ENCODE data around the gene THTPA.
"Not testable (repeated sequence)": the region's sequence is repeated elsewhere in the genome, so short reads cannot be mapped to it uniquely, and the experiment has no call there.

Gene THTPA

DNA sequence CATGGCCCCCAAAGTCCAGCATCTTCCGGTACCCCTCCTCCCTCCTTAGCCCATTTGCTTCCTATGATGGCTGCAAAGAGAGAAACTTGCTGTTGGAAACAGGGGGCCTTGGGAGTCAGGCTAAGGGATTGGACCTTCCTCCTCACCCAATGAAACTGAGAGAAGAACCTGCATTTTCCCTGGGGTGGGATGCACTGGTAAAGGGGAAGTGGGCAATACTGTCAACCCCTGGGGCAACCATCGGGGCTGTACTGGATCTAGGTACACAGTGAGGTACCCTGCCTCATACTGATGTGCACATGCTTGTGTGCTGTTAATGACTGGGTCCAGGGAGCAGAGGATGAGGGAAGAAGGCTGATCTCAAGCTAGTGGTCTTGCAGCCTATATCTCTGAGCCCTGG is 33.5 kb downstream of the THTPA start:
- DNase-seq: no peak
- Histone ChIP-seq H3K36me3 (no peaks in the 10 kb centered on the region), H3K27me3 (no peaks in the 10 kb centered on the region), H3K4me3 (ENCODE audit: low read depth, low read length) (no peak overlapping the region), H3K9me3 (no peaks in the 10 kb centered on the region), H3K4me1 (peaks cover 5% of the 10 kb centered on the region)
- TF ChIP-seq, protein P1, sequence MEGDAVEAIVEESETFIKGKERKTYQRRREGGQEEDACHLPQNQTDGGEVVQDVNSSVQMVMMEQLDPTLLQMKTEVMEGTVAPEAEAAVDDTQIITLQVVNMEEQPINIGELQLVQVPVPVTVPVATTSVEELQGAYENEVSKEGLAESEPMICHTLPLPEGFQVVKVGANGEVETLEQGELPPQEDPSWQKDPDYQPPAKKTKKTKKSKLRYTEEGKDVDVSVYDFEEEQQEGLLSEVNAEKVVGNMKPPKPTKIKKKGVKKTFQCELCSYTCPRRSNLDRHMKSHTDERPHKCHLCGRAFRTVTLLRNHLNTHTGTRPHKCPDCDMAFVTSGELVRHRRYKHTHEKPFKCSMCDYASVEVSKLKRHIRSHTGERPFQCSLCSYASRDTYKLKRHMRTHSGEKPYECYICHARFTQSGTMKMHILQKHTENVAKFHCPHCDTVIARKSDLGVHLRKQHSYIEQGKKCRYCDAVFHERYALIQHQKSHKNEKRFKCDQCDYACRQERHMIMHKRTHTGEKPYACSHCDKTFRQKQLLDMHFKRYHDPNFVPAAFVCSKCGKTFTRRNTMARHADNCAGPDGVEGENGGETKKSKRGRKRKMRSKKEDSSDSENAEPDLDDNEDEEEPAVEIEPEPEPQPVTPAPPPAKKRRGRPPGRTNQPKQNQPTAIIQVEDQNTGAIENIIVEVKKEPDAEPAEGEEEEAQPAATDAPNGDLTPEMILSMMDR (IDR thresholded peaks at IDR 0.05; ENCODE audit: low read depth, low read length): no peak

DNA sequence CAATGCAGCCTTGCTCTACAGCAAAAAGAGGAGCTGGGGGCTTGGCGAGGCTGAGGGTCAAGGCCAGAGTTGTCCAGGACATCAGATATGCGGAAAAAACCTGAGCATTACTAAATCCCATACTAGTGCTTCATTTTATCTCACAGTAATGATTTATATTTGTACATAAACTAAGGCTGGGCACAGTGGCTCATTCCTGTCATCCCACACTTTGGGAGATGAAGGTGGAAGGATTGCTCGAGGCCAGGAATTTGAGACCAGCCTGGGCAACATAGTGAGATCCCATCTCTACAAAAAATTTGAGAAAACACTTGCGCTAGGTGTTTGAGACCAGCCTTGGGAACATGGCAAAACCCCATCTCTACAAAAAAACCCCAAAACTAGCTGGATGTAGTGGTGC is 34.1 kb downstream of the THTPA start:
- H3K27me3 ChIP-seq: no peaks in the 10 kb centered on the region
- DNase-seq: no peak

DNA sequence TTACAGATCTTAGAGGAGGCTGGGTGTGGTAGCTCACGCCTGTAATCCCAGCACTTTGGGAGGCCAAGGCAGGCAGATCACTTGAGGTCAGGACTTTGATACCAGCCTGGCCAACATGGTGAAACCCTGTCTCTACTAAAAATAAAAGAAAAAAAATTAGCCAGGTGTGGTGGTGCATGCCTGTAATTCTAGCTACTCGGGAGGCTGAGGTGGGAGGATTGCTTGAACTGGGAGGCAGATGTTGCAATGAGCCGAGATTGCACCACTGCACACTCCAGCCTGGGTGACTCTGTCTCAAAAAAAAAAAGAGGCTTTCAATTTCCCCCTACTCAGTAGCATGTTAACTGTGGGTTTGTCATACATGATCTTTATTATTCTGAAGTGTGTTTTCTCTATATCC is 38.1 kb downstream of the THTPA start:
- H3K27me3 ChIP-seq; H3K36me3 ChIP-seq; H3K9me3 ChIP-seq; H3K4me3 ChIP-seq (ENCODE audit: low read depth, low read length); DNase-seq; H3K4me1 ChIP-seq: not testable (repeated sequence)

More for the DNA sequence above, 34.1 kb downstream of the THTPA start:
- no peak overlapping the region for H3K4me3 ChIP-seq (ENCODE audit: low read depth, low read length)
- TF ChIP-seq, protein P1 (IDR thresholded peaks at IDR 0.05; ENCODE audit: low read depth, low read length): no peak
- H3K9me3 ChIP-seq: no peaks in the 10 kb centered on the region
- peaks cover 5% of the 10 kb centered on the region for H3K4me1 ChIP-seq
- no peaks in the 10 kb centered on the region for H3K36me3 ChIP-seq

DNA sequence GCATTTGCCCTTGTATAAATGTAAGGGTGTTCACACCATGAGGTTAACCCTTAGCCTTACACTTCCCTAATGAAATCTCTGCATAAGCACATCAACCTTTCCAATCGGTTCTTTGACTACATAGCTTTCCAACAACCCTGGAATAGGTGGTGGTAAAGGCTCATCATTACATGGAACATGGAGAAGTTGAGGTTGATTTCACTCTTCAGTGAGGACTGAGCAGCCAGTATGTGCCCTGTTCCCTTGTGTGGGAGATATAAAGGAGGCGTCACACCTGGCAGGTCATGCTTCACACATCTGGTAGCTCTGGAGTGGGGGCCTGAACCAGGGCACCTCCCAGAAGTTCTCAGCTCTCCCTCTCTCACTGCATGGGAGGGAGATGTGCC is 44.2 kb downstream of the THTPA start:
- TF ChIP-seq, protein P1 (IDR thresholded peaks at IDR 0.05; ENCODE audit: low read depth, low read length): no peak
- no peak for DNase-seq
- no peaks in the 10 kb centered on the region for H3K4me1 ChIP-seq
- no peaks in the 10 kb centered on the region for H3K9me3 ChIP-seq
- H3K27me3 ChIP-seq: no peaks in the 10 kb centered on the region
- H3K4me3 ChIP-seq (ENCODE audit: low read depth, low read length): no peak overlapping the region
- no peaks in the 10 kb centered on the region for H3K36me3 ChIP-seq

DNA sequence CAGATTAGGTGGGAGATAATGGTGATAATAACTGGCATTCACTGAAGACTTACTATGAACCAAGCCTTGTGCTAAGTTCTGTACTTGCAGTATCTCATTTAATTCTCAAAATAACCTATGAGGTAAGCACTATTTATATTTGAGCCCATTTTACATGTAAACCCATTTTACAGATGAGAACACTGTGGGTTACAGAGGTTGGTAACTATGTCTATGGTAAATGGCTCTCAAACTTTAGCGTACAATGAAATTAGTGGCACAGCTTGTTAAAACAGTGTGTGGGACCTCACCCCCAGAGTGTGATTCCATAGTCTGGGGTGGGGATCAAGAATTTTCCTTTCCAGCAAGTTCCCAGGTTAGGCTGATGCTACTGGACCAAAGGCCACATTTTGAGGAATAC is 44.7 kb downstream of the THTPA start:
- Histone ChIP-seq H3K9me3 (no peaks in the 10 kb centered on the region), H3K4me1 (no peaks in the 10 kb centered on the region), H3K27me3 (no peaks in the 10 kb centered on the region), H3K4me3 (ENCODE audit: low read depth, low read length) (no peak overlapping the region), H3K36me3 (no peaks in the 10 kb centered on the region)
- DNase-seq: no peak
- TF ChIP-seq, protein P1 (IDR thresholded peaks at IDR 0.05; ENCODE audit: low read depth, low read length): no peak

DNA sequence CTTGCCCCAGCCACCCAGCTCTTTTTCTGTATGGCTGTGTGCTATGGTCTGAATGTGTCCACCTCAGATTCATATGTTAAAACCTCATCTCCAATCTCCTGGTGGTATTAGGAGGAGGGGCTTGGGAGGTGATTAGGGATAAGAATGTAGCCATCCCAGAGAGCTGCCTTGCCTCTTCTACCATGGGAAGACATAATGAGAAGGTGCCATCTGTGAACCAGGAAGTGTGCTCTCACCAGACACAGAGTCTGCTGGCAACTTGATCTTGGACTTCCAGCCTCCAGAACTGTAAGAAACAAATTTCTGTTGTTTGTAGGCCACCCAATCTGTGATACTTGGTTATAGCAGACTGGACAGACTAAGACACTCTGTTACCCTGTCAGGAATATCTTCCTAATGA is 45.4 kb downstream of the THTPA start:
- no peak for DNase-seq
- TF ChIP-seq, protein P1 (IDR thresholded peaks at IDR 0.05; ENCODE audit: low read depth, low read length): no peak
- Histone ChIP-seq H3K36me3 (no peaks in the 10 kb centered on the region), H3K9me3 (no peaks in the 10 kb centered on the region), H3K4me1 (no peaks in the 10 kb centered on the region), H3K4me3 (ENCODE audit: low read depth, low read length) (no peak overlapping the region), H3K27me3 (no peaks in the 10 kb centered on the region)

DNA sequence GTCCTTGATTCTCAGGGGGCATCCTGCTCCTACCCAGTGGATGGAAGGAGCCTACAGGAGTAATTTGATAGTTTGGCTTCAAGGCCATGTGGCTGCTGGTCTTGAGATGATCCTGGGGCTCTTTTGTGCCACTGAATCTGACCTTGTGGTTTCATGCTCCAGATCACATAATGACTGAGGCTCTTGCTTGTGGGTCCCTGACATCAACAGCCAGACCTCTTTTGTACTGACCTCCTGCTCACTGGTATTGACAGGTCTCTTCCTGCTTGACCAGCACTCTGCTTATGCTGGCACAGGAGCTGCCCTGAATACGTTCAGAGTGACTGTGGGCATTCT is 45.7 kb downstream of the THTPA start:
- H3K9me3 ChIP-seq: no peaks in the 10 kb centered on the region
- H3K4me1 ChIP-seq: no peaks in the 10 kb centered on the region
- no peaks in the 10 kb centered on the region for H3K27me3 ChIP-seq
- TF ChIP-seq, protein P1 (IDR thresholded peaks at IDR 0.05; ENCODE audit: low read depth, low read length): no peak
- no peak for DNase-seq
- no peak overlapping the region for H3K4me3 ChIP-seq (ENCODE audit: low read depth, low read length)
- H3K36me3 ChIP-seq: no peaks in the 10 kb centered on the region
